WTC11 (cell line): ENCODE results near the gene ENG. TPM values are rescaled to one million over a fixed set of nuclear protein-coding genes. Genes with fewer than 3 reads are reported as not detected.

ENCODE experiments used
- ATAC-seq: fragments of 200-7000 bp; cut with Tn5 transposase; 2 replicates; pipeline ENCODE4 v1.10.0; 2021; ENCODE audit warnings: mild to moderate bottlenecking, moderate library complexity
- CTCF ChIA-PET: fragments of 300-600 bp; sonication (Branson Sonifier 250); formaldehyde crosslinking; loops from one replicate; lab custom pipeline; 2021; ENCODE audit warnings: antibody characterized with exemption; lab: Charles Lee
- POLR2A ChIA-PET: fragments of 350-600 bp; sonication (Branson Sonifier 250); formaldehyde crosslinking; loops from one replicate; lab custom pipeline; 2021; ENCODE audit warnings: antibody characterized with exemption; lab: Charles Lee
- DNase-seq: peaks from one replicate; pipeline ENCODE4 v3.0.0; 2021; ENCODE audit warnings: low spot score
- H3K27ac Mint-ChIP-seq: 2 replicates; pipeline ENCODE4 v1.8.0; 2021; ENCODE audit warnings: mixed read lengths
- H3K27me3 Mint-ChIP-seq: 2 replicates; pipeline ENCODE4 v1.8.0; 2021; ENCODE audit warnings: low read depth, mild to moderate bottlenecking, moderate library complexity, mixed read lengths
- H3K36me3 Mint-ChIP-seq: 2 replicates; pipeline ENCODE4 v1.8.0; 2021; ENCODE audit warnings: mixed read lengths
- H3K4me1 Mint-ChIP-seq: 2 replicates; pipeline ENCODE4 v1.8.0; 2022; ENCODE audit warnings: mixed read lengths
- H3K4me3 Mint-ChIP-seq: 2 replicates; pipeline ENCODE4 v1.8.0; 2021; ENCODE audit warnings: mild to moderate bottlenecking, moderate library complexity, mixed read lengths
- H3K9me3 Mint-ChIP-seq: 2 replicates; pipeline ENCODE4 v1.8.0; 2021; ENCODE audit warnings: mixed read lengths
- ATF1 ChIP-seq: sonication (generic); formaldehyde crosslinking; IDR thresholded peaks from 2 replicates; pipeline ENCODE4 v1.8.1; 2023; ENCODE audit warnings: mild to moderate bottlenecking, moderate library complexity, missing genetic modification reagents
- ESRRA ChIP-seq: sonication (generic); formaldehyde crosslinking; IDR thresholded peaks from 2 replicates; pipeline ENCODE4 v1.8.1; 2022; ENCODE audit warnings: mild to moderate bottlenecking, missing genetic modification reagents, borderline replicate concordance
- GTF2I ChIP-seq: fragments of 250-450 bp; sonication (Bioruptor Pico); conservative IDR thresholded peaks from 2 replicates; pipeline ENCODE4 v1.4.0; 2021; ENCODE audit warnings: mild to moderate bottlenecking
- JAZF1 ChIP-seq: fragments of 250-450 bp; sonication (Bioruptor Pico); IDR thresholded peaks from 2 replicates; pipeline ENCODE4 v1.9.0; 2021; ENCODE audit warnings: moderate library complexity, mild to moderate bottlenecking, inconsistent platforms
- JUN ChIP-seq: sonication (generic); formaldehyde crosslinking; IDR thresholded peaks from 2 replicates; pipeline ENCODE4 v1.8.0; 2023; ENCODE audit warnings: mild to moderate bottlenecking, missing genetic modification reagents
- NFATC4 ChIP-seq: fragments of 250-450 bp; sonication (Bioruptor Pico); IDR thresholded peaks from 2 replicates; pipeline ENCODE4 v1.9.0; 2021; ENCODE audit warnings: mild to moderate bottlenecking
- NFYB ChIP-seq: sonication (generic); formaldehyde crosslinking; conservative IDR thresholded peaks from 2 replicates; pipeline ENCODE4 v1.8.0; 2022; ENCODE audit warnings: low read depth, missing genetic modification reagents
- SOX15 ChIP-seq: fragments of 250-450 bp; sonication (Bioruptor Pico); IDR thresholded peaks from 2 replicates; pipeline ENCODE4 v1.9.0; 2021; ENCODE audit warnings: mild to moderate bottlenecking
- TCF7 ChIP-seq: sonication (generic); formaldehyde crosslinking; IDR thresholded peaks from 2 replicates; pipeline ENCODE4 v1.8.0; 2022; ENCODE audit warnings: mild to moderate bottlenecking, low read depth, missing genetic modification reagents, moderate library complexity
- TEAD1 ChIP-seq: sonication (generic); formaldehyde crosslinking; IDR thresholded peaks from 2 replicates; pipeline ENCODE4 v1.8.0; 2022; ENCODE audit warnings: mild to moderate bottlenecking, missing genetic modification reagents
- ZNF219 ChIP-seq: sonication (generic); formaldehyde crosslinking; IDR thresholded peaks from 2 replicates; pipeline ENCODE4 v1.8.0; 2023; ENCODE audit warnings: missing genetic modification reagents, mild to moderate bottlenecking, borderline replicate concordance
- ZNF232 ChIP-seq: sonication (generic); formaldehyde crosslinking; IDR thresholded peaks from 2 replicates; pipeline ENCODE4 v1.8.0; 2022; ENCODE audit warnings: mild to moderate bottlenecking, missing genetic modification reagents
- total RNA-seq: library from RNA; stranded (reverse); gene quantifications from 3 replicates; pipeline ENCODE4 v1.2.3, GENCODE V29; 2021
- TF ChIP-seq, protein P1 (sequence below): sonication (generic); formaldehyde crosslinking; IDR thresholded peaks from 2 replicates; pipeline ENCODE4 v1.8.0; 2022; ENCODE audit warnings: mild to moderate bottlenecking, missing genetic modification reagents
- TF ChIP-seq, protein P2 (sequence below): sonication (generic); formaldehyde crosslinking; IDR thresholded peaks from 2 replicates; pipeline ENCODE4 v1.8.1; 2023; ENCODE audit warnings: mild to moderate bottlenecking, missing genetic modification reagents
- TF ChIP-seq, protein P3 (sequence below): sonication (generic); formaldehyde crosslinking; IDR thresholded peaks from 2 replicates; pipeline ENCODE4 v1.8.1; 2022; ENCODE audit warnings: mild to moderate bottlenecking, missing genetic modification reagents, moderate library complexity, borderline replicate concordance
- TF ChIP-seq, protein P4 (sequence below): fragments of 250-450 bp; sonication (Bioruptor Pico); IDR thresholded peaks from 2 replicates; pipeline ENCODE4 v1.9.0; 2021; ENCODE audit warnings: mild to moderate bottlenecking, borderline replicate concordance
- TF ChIP-seq, protein P5 (sequence below): sonication (generic); formaldehyde crosslinking; IDR thresholded peaks from 2 replicates; pipeline ENCODE4 v1.8.1; 2023; ENCODE audit warnings: mild to moderate bottlenecking, missing genetic modification reagents, moderate library complexity

The ENG gene
- total RNA-seq, 1 experiment from 2014 or later = 4.4 TPM

DNA sequence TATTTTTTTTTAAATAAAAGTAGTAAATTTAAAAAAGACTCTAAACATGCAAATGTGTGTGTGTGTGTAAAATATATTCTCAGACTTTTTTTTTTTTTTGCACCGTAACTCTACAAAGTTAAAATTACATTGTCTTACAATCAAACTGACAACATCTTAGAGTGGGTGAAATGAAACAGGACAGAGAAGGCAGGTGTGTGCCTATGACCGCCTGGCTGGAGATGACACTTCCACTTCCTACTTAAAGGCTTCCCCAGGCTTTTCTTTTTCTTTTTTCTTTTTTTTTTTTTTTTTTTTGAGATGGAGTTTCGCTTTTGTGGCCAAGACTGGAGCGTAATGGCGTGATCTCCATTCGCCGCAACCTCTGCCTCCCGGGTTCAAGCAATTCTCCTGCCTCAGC is 25.7 kb upstream of the ENG start (continued):
- TF ChIP-seq, protein P1, sequence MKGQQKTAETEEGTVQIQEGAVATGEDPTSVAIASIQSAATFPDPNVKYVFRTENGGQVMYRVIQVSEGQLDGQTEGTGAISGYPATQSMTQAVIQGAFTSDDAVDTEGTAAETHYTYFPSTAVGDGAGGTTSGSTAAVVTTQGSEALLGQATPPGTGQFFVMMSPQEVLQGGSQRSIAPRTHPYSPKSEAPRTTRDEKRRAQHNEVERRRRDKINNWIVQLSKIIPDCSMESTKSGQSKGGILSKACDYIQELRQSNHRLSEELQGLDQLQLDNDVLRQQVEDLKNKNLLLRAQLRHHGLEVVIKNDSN (CRISPR knock-in tag) = no peak
- TF ChIP-seq JAZF1 (CRISPR knock-in tag) = no peak
- TF ChIP-seq, protein P2, sequence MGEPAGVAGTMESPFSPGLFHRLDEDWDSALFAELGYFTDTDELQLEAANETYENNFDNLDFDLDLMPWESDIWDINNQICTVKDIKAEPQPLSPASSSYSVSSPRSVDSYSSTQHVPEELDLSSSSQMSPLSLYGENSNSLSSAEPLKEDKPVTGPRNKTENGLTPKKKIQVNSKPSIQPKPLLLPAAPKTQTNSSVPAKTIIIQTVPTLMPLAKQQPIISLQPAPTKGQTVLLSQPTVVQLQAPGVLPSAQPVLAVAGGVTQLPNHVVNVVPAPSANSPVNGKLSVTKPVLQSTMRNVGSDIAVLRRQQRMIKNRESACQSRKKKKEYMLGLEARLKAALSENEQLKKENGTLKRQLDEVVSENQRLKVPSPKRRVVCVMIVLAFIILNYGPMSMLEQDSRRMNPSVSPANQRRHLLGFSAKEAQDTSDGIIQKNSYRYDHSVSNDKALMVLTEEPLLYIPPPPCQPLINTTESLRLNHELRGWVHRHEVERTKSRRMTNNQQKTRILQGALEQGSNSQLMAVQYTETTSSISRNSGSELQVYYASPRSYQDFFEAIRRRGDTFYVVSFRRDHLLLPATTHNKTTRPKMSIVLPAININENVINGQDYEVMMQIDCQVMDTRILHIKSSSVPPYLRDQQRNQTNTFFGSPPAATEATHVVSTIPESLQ = no peak
- TF ChIP-seq ESRRA = no peak
- TF ChIP-seq TEAD1 (CRISPR knock-in tag) = no peak
- TF ChIP-seq JUN (CRISPR knock-in tag) = no peak
- no peak for TF ChIP-seq TCF7
- TF ChIP-seq, protein P3, sequence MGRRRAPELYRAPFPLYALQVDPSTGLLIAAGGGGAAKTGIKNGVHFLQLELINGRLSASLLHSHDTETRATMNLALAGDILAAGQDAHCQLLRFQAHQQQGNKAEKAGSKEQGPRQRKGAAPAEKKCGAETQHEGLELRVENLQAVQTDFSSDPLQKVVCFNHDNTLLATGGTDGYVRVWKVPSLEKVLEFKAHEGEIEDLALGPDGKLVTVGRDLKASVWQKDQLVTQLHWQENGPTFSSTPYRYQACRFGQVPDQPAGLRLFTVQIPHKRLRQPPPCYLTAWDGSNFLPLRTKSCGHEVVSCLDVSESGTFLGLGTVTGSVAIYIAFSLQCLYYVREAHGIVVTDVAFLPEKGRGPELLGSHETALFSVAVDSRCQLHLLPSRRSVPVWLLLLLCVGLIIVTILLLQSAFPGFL (CRISPR knock-in tag) = no peak

DNA sequence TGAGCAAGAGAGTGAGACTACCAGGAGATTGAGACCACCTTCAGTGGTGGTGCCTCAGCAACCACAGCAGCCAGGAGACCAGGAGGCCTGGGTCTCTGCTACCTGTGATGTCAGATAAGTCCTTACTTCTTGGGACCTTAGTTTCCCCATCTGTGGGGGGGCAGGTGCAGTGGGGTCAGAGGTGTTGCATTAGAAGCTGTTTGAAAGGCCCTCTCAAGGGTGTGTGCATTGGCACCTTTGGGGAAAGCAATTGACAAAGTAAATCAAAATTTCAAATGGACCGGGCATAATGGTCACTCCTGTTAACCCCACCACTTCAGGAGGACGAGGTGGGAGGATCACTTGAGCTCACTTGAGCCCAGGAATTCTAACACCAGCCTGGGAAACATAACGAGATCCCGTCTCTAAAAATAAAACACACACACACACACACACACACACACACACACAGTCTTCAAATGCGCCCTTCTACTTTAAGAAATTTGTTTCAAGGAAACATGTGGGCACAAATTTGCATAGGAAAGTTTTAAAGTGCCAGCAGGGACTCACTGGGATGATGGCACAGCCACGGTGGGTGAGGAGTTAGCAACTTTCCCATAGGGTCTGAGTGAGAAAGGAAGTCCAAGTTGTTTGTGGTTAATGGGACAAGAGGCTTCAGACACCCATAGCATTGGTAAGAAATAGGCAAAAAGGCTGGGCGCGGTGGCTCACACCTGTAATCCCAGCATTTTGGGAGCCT is 24.4 kb upstream of the ENG start:
- CTCF ChIA-PET = interaction anchor here (1.0 to 3.0 kb wide), 6 partner anchors 10 to 144 kb away, joined by 3 to 17 read pairs (median 9); partner anchors contain the start of gene TOR2A
- Mint-ChIP-seq H3K4me3 (no peak overlapping the region), H3K27ac (no peak overlapping the region), H3K4me1 (peaks cover 17% of the 10 kb centered on the region), H3K9me3 (no peaks in the 10 kb centered on the region), H3K36me3 (no peaks in the 10 kb centered on the region), H3K27me3 (no peaks in the 10 kb centered on the region)
- ATAC-seq = no peak
- TF ChIP-seq, protein P4, sequence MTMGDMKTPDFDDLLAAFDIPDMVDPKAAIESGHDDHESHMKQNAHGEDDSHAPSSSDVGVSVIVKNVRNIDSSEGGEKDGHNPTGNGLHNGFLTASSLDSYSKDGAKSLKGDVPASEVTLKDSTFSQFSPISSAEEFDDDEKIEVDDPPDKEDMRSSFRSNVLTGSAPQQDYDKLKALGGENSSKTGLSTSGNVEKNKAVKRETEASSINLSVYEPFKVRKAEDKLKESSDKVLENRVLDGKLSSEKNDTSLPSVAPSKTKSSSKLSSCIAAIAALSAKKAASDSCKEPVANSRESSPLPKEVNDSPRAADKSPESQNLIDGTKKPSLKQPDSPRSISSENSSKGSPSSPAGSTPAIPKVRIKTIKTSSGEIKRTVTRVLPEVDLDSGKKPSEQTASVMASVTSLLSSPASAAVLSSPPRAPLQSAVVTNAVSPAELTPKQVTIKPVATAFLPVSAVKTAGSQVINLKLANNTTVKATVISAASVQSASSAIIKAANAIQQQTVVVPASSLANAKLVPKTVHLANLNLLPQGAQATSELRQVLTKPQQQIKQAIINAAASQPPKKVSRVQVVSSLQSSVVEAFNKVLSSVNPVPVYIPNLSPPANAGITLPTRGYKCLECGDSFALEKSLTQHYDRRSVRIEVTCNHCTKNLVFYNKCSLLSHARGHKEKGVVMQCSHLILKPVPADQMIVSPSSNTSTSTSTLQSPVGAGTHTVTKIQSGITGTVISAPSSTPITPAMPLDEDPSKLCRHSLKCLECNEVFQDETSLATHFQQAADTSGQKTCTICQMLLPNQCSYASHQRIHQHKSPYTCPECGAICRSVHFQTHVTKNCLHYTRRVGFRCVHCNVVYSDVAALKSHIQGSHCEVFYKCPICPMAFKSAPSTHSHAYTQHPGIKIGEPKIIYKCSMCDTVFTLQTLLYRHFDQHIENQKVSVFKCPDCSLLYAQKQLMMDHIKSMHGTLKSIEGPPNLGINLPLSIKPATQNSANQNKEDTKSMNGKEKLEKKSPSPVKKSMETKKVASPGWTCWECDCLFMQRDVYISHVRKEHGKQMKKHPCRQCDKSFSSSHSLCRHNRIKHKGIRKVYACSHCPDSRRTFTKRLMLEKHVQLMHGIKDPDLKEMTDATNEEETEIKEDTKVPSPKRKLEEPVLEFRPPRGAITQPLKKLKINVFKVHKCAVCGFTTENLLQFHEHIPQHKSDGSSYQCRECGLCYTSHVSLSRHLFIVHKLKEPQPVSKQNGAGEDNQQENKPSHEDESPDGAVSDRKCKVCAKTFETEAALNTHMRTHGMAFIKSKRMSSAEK = no peak
- TF ChIP-seq NFYB (no peak), ZNF232 (CRISPR knock-in tag) (no peak), SOX15 (CRISPR knock-in tag) (no peak), ZNF219 (CRISPR knock-in tag) (no peak), NFATC4 (no peak), GTF2I (CRISPR knock-in tag) (no peak), ATF1 (no peak), TCF7 (no peak)
- TF ChIP-seq, protein P5, sequence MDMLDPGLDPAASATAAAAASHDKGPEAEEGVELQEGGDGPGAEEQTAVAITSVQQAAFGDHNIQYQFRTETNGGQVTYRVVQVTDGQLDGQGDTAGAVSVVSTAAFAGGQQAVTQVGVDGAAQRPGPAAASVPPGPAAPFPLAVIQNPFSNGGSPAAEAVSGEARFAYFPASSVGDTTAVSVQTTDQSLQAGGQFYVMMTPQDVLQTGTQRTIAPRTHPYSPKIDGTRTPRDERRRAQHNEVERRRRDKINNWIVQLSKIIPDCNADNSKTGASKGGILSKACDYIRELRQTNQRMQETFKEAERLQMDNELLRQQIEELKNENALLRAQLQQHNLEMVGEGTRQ (CRISPR knock-in tag) = no peak
- TF ChIP-seq, protein P1 (CRISPR knock-in tag) = no peak
- POLR2A ChIA-PET = no interaction called here
- no peak for DNase-seq
